ENCODE data around the gene PHACTR4. TPM values are rescaled to one million over a fixed set of nuclear protein-coding genes. Genes with fewer than 3 reads are reported as not detected.
"Not testable (repeated sequence)": the region's sequence is repeated elsewhere in the genome, so short reads cannot be mapped to it uniquely, and the experiment has no call there.

Gene PHACTR4
- total and polyA plus RNA-seq, 9 donors, result 10.3 to 33.0 (median 27.0) TPM

GRCh38 chr1:28447679-28448078 is 78.1 kb downstream of the PHACTR4 start:
- DNase-seq, result peak; percentile 66
- H3K27me3 ChIP-seq (ENCODE audit: control insufficient read depth, insufficient read depth, low read length), result no peaks in the 10 kb centered on the region
- peak overlapping the region; percentile 21 for H3K27ac ChIP-seq (ENCODE audit: low read length)
- no peaks in the 10 kb centered on the region for H3K4me1 ChIP-seq (ENCODE audit: control insufficient read depth, insufficient read depth, low read length)
- H3K9me3 ChIP-seq (replicated peaks; ENCODE audit: control insufficient read depth, low read depth, low read length), result peaks cover 2% of the 10 kb centered on the region
- H3K36me3 ChIP-seq (ENCODE audit: control insufficient read depth, insufficient read depth, low read length), result peaks cover 2% of the 10 kb centered on the region
- H3K4me3 ChIP-seq (ENCODE audit: low read length), result no peak overlapping the region
- WGBS (ENCODE audit: insufficient coverage), result no CpG with 5 or more reads among the region's 4 CpGs

DNA sequence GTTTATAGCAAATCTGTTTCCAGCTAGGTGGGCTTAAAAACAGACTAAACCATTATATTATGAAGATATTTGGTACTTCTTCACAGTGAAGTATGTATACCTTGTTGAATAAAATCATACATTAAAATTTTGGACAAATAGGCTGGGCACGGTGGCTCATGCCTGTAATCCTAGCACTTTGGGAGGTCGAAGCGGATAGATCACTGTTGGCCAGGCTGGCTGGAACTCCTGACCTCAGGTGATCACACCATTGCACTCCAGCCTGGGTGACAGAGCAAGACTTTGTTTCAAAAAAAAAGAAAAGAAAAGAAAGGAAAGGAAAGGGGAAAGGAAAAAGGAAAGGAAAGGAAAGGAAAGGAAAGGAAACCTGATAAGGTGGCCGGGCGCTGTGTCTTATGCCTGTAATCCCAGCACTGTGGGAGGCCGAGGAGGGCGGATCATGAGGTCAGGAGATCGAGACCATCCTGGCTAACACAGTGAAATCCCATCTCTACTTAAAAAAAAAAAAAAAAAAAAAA is 78.6 kb downstream of the PHACTR4 start:
- H3K27ac ChIP-seq (ENCODE audit: low read length), result peak overlapping the region; percentile 21
- not testable (repeated sequence) for DNase-seq; H3K4me1 ChIP-seq (ENCODE audit: control insufficient read depth, insufficient read depth, low read length); H3K27me3 ChIP-seq (ENCODE audit: control insufficient read depth, insufficient read depth, low read length); H3K36me3 ChIP-seq (ENCODE audit: control insufficient read depth, insufficient read depth, low read length); H3K9me3 ChIP-seq (replicated peaks; ENCODE audit: control insufficient read depth, low read depth, low read length); H3K4me3 ChIP-seq (ENCODE audit: low read length)
- WGBS (ENCODE audit: insufficient coverage), result 46% methylated on average over 2 of the region's 8 CpGs

GRCh38 chr1:28449904-28450303 is 80.4 kb downstream of the PHACTR4 start:
- DNase-seq, result no peak
- no peak overlapping the region for H3K27ac ChIP-seq (ENCODE audit: low read length)
- WGBS (ENCODE audit: insufficient coverage), result 86% methylated on average over 1 of the region's 1 CpG
- H3K27me3 ChIP-seq (ENCODE audit: control insufficient read depth, insufficient read depth, low read length), result no peaks in the 10 kb centered on the region
- no peaks in the 10 kb centered on the region for H3K9me3 ChIP-seq (replicated peaks; ENCODE audit: control insufficient read depth, low read depth, low read length)
- H3K36me3 ChIP-seq (ENCODE audit: control insufficient read depth, insufficient read depth, low read length), result peaks cover 2% of the 10 kb centered on the region
- H3K4me1 ChIP-seq (ENCODE audit: control insufficient read depth, insufficient read depth, low read length), result no peaks in the 10 kb centered on the region
- H3K4me3 ChIP-seq (ENCODE audit: low read length), result no peak overlapping the region

DNA sequence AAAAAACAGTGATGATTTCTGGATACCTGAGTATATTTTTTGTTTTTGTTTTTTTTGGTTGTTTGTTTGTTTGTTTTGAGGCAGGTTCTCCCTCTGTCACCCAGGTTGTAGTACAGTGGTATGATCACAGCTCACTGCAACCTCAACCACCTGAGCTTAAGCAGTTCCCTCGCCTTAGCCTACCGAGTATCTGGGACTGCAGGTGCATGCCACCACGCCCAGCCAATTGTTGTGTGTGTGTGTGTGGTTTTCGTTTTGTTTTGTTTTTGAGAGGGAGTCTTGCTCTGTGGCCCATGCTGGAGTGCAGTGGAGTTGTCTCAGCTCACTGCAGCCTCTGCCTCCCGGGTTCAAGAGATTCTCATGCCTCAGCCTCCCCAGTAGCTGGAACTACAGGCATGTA is 81.0 kb downstream of the PHACTR4 start:
- H3K4me3 ChIP-seq (ENCODE audit: low read length), result no peak overlapping the region
- H3K4me1 ChIP-seq (ENCODE audit: control insufficient read depth, insufficient read depth, low read length), result no peaks in the 10 kb centered on the region
- no CpG with 5 or more reads among the region's 5 CpGs for WGBS (ENCODE audit: insufficient coverage)
- H3K27ac ChIP-seq (ENCODE audit: low read length), result no peak overlapping the region
- H3K36me3 ChIP-seq (ENCODE audit: control insufficient read depth, insufficient read depth, low read length), result peaks cover 2% of the 10 kb centered on the region
- no peak for DNase-seq
- H3K9me3 ChIP-seq (replicated peaks; ENCODE audit: control insufficient read depth, low read depth, low read length), result no peaks in the 10 kb centered on the region
- no peaks in the 10 kb centered on the region for H3K27me3 ChIP-seq (ENCODE audit: control insufficient read depth, insufficient read depth, low read length)

DNA sequence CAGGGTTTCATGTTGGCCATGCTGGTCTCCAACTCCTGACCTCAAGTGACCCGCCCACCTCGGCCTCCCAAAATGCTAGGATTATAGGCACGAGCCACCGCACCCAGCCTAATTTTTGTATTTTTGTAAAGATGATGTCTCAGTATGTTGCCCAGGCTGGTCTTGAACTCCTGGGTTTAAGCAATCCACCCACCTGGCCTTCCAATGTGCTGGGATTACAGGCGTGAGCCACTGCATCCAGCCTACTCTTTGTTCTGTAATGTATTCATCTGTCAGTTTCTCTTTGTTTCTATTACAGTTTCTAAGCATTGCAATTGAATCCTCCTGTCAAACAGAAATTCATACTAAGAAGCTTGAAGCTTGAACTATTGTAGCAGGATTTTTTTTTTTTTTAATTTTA is 81.5 kb downstream of the PHACTR4 start:
- H3K4me1 ChIP-seq (ENCODE audit: control insufficient read depth, insufficient read depth, low read length), result no peaks in the 10 kb centered on the region
- H3K4me3 ChIP-seq (ENCODE audit: low read length), result no peak overlapping the region
- 89% methylated on average over 3 of the region's 5 CpGs for WGBS (ENCODE audit: insufficient coverage)
- H3K27me3 ChIP-seq (ENCODE audit: control insufficient read depth, insufficient read depth, low read length), result no peaks in the 10 kb centered on the region
- DNase-seq, result no peak
- H3K9me3 ChIP-seq (replicated peaks; ENCODE audit: control insufficient read depth, low read depth, low read length), result no peaks in the 10 kb centered on the region
- peaks cover 2% of the 10 kb centered on the region for H3K36me3 ChIP-seq (ENCODE audit: control insufficient read depth, insufficient read depth, low read length)
- no peak overlapping the region for H3K27ac ChIP-seq (ENCODE audit: low read length)

DNA sequence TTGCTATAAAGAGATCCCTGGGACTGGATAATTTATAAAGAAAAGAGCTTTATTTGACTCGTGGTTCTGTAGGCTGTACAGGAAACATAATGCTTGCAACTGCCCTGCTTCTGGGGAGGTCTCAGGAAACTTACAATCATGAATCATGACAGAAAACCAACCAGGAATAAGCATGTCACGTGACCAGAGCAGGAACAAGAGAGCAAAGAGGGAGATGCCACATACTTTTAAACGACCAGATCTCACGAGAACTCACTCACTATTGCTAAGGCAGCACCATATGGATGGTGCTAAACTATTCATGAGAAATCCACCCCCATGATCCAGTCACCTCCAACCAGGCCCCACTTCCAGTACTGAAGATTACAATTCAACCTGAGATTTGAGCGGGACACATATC is 86.5 kb downstream of the PHACTR4 start:
- Histone ChIP-seq H3K4me1 (ENCODE audit: control insufficient read depth, insufficient read depth, low read length) (peaks cover 3% of the 10 kb centered on the region), H3K27ac (ENCODE audit: low read length) (no peak overlapping the region), H3K36me3 (ENCODE audit: control insufficient read depth, insufficient read depth, low read length) (peaks cover 8% of the 10 kb centered on the region), H3K27me3 (ENCODE audit: control insufficient read depth, insufficient read depth, low read length) (no peaks in the 10 kb centered on the region), H3K9me3 (replicated peaks; ENCODE audit: control insufficient read depth, low read depth, low read length) (no peaks in the 10 kb centered on the region), H3K4me3 (ENCODE audit: low read length) (no peak overlapping the region)
- DNase-seq, result peak; percentile 35
- 50% methylated on average over 5 of the region's 5 CpGs for WGBS (ENCODE audit: insufficient coverage)

GRCh38 chr1:28457678-28458077 is 88.1 kb downstream of the PHACTR4 start:
- Histone ChIP-seq H3K4me1 (ENCODE audit: control insufficient read depth, insufficient read depth, low read length) (peaks cover 3% of the 10 kb centered on the region), H3K36me3 (ENCODE audit: control insufficient read depth, insufficient read depth, low read length) (peaks cover 12% of the 10 kb centered on the region), H3K4me3 (ENCODE audit: low read length) (no peak overlapping the region), H3K27ac (ENCODE audit: low read length) (peak overlapping the region; percentile 37), H3K9me3 (replicated peaks; ENCODE audit: control insufficient read depth, low read depth, low read length) (no peaks in the 10 kb centered on the region), H3K27me3 (ENCODE audit: control insufficient read depth, insufficient read depth, low read length) (no peaks in the 10 kb centered on the region)
- DNase-seq, result no peak
- WGBS (ENCODE audit: insufficient coverage), result no CpG with 5 or more reads among the region's 1 CpG

DNA sequence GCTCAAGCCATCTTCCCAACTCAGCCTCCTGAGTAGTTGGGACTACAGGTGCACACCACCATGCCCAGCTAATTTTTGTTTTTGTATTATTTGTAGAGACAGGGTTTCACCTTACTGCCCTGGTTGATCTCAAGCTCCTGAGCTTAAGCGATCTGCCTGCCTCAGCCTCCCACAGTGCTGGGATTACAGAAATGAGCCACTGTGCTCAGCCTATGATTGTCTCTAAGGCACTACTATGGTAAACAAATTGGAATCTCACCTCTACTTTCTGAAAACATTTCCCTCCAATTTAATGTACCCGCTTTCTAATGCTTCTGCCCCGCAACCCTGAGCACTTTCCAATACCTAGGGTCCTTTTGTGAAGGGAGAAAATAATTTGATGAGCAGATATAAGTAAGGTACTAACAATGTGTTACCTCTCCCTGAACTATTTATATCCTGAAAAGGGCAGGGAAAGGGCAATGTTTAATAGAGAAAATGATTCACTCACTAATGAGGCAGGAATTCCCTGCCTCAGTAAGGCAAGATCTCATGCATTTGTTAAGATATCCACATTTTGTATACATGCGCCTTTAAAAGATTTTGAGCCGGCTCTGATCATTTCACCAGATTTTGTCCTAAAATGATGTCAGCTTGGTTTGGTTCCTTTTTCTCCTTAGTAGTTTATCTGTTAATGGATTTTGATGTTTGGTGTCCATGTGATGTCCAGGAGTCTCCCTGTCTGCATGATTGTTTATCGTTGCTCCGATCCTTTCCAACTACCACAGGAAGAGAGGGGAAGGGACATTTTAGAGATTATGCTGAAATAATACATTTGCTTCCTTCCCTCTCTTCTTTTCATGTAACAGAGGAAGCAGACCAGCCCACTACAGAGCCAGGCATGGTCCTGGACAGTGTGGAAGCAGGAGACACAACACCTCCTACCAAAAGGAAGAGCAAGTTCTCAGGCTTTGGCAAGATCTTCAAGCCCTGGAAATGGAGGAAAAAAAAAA is 89.0 kb downstream of the PHACTR4 start:
- H3K36me3 ChIP-seq (ENCODE audit: control insufficient read depth, insufficient read depth, low read length), result peaks cover 16% of the 10 kb centered on the region
- peaks cover 3% of the 10 kb centered on the region for H3K4me1 ChIP-seq (ENCODE audit: control insufficient read depth, insufficient read depth, low read length)
- peak; percentile 20 for DNase-seq
- no peaks in the 10 kb centered on the region for H3K27me3 ChIP-seq (ENCODE audit: control insufficient read depth, insufficient read depth, low read length)
- no peak overlapping the region for H3K4me3 ChIP-seq (ENCODE audit: low read length)
- H3K27ac ChIP-seq (ENCODE audit: low read length), result peak overlapping the region; percentile 37
- H3K9me3 ChIP-seq (replicated peaks; ENCODE audit: control insufficient read depth, low read depth, low read length), result no peaks in the 10 kb centered on the region
- 100% methylated on average over 1 of the region's 7 CpGs for WGBS (ENCODE audit: insufficient coverage)

DNA sequence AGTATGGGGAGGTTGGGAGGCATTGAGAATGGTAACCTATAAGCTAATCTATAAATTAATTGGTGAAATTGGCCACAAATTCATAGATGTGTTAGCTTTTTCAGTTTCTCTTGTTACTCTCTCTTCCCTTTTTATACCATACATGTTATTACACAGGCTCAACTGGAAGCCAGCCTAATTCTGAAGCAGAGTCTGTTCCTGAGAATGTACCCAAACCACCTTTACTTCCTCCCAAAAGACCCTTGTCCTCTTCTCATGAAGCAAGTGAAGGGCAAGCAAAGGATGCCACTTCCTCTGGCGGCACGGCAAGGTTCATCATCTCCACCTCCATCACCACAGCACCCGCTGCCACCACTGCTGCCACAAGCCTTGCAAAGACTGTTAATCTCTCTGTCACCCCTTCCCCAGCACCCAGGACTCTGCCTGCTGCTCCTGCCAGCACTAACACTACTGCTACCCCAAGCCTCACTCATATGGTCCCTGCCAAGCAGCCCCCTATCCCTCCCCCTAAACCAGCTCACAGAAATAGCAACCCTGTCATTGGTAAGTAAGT is 96.8 kb downstream of the PHACTR4 start:
- Histone ChIP-seq H3K4me1 (ENCODE audit: control insufficient read depth, insufficient read depth, low read length) (no peaks in the 10 kb centered on the region), H3K9me3 (replicated peaks; ENCODE audit: control insufficient read depth, low read depth, low read length) (no peaks in the 10 kb centered on the region), H3K27me3 (ENCODE audit: control insufficient read depth, insufficient read depth, low read length) (no peaks in the 10 kb centered on the region), H3K36me3 (ENCODE audit: control insufficient read depth, insufficient read depth, low read length) (peaks cover 23% of the 10 kb centered on the region), H3K4me3 (ENCODE audit: low read length) (no peak overlapping the region), H3K27ac (ENCODE audit: low read length) (no peak overlapping the region)
- DNase-seq, result no peak
- WGBS (ENCODE audit: insufficient coverage), result 98% methylated on average over 3 of the region's 3 CpGs

DNA sequence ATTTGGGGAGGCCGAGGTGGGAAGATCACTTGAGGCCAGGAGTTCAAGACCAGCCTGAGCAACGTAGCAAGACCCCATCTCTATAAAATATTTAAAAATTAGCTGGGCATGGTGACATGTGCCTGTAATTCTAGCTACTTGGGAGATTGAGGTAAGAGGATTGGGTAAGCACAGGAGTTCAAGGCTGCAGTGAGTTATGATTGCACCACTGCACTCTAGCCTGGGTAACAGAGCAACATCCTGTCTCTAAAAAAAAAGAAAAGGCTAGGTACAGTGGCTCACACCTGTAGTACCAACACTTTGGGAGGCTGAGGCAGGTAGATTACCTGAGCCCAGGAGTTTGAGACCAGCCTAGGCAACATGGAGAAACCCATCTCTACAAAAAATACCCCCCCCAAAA is 100.6 kb downstream of the PHACTR4 start:
- Histone ChIP-seq H3K36me3 (ENCODE audit: control insufficient read depth, insufficient read depth, low read length) (peaks cover 35% of the 10 kb centered on the region), H3K4me3 (ENCODE audit: low read length) (no peak overlapping the region), H3K9me3 (replicated peaks; ENCODE audit: control insufficient read depth, low read depth, low read length) (no peaks in the 10 kb centered on the region), H3K27me3 (ENCODE audit: control insufficient read depth, insufficient read depth, low read length) (no peaks in the 10 kb centered on the region), H3K4me1 (ENCODE audit: control insufficient read depth, insufficient read depth, low read length) (no peaks in the 10 kb centered on the region), H3K27ac (ENCODE audit: low read length) (no peak overlapping the region)
- WGBS (ENCODE audit: insufficient coverage), result no CpG with 5 or more reads among the region's 2 CpGs
- no peak for DNase-seq
